PC-9 (cell line): ENCODE data around the gene GIGYF2.

Source experiments
- EZH2 ChIP-seq: fragments of 200-600 bp; sonication (generic); IDR thresholded peaks from 2 replicates; pipeline ENCODE4 v1.8.0; 2017; ENCODE audit warnings: antibody characterized with exemption, low read depth
- TF ChIP-seq, protein P1 (sequence below): fragments of 200-600 bp; sonication (generic); conservative IDR thresholded peaks from 2 replicates; pipeline ENCODE4 v1.6.1; 2017; ENCODE audit warnings: mixed run types, antibody characterized with exemption, mild to moderate bottlenecking, moderate library complexity

DNA sequence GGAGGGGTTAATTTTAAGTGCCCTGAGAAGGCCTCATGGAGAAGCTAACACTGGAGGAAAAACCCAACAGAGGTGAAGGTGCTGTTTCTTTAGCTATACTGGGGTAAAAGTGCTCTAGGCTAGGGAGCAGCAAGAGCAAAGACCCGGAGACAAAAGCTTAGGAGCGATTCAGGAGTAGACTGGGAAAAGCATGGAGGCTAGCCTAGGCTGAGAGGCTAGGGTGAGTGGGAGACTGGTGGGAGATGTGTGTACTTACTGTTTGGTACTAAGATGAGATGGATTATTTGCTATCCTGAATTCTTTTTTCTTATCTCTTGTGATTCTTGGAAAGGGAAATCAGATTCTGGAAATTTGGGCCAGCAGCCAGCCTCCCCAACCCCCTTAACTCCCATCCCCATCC, 2.0 kb downstream of the GIGYF2 start:
- TF ChIP-seq, protein P1, sequence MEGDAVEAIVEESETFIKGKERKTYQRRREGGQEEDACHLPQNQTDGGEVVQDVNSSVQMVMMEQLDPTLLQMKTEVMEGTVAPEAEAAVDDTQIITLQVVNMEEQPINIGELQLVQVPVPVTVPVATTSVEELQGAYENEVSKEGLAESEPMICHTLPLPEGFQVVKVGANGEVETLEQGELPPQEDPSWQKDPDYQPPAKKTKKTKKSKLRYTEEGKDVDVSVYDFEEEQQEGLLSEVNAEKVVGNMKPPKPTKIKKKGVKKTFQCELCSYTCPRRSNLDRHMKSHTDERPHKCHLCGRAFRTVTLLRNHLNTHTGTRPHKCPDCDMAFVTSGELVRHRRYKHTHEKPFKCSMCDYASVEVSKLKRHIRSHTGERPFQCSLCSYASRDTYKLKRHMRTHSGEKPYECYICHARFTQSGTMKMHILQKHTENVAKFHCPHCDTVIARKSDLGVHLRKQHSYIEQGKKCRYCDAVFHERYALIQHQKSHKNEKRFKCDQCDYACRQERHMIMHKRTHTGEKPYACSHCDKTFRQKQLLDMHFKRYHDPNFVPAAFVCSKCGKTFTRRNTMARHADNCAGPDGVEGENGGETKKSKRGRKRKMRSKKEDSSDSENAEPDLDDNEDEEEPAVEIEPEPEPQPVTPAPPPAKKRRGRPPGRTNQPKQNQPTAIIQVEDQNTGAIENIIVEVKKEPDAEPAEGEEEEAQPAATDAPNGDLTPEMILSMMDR: no peak
- no peak for TF ChIP-seq EZH2
